Mesendoderm (in vitro differentiated cells): Measurements from ENCODE around the gene MYO3A.
A peak's percentile ranks its signal among the peaks of the same experiment; 100 is the strongest.

Experiments used
- DNase-seq: peaks from one replicate; pipeline ENCODE4 v3.0.0; 2013
- H2AK5ac ChIP-seq: 2 replicates; pipeline ENCODE4 v1.6.1; 2013; ENCODE audit warnings: low read length, inconsistent platforms
- H2BK120ac ChIP-seq: 2 replicates; pipeline ENCODE4 v1.6.1; 2013; ENCODE audit warnings: low read depth, mild to moderate bottlenecking, low read length, moderate library complexity, mixed read lengths
- H2BK15ac ChIP-seq: replicated peaks from 2 replicates; pipeline ENCODE4 v1.6.1; 2013; ENCODE audit warnings: low read depth, mild to moderate bottlenecking, moderate library complexity
- H2BK5ac ChIP-seq: 2 replicates; pipeline ENCODE4 v1.6.1; 2013; ENCODE audit warnings: low read length, inconsistent platforms
- H3K18ac ChIP-seq: 2 replicates; pipeline ENCODE4 v1.6.1; 2013; ENCODE audit warnings: mild to moderate bottlenecking, low read length, mixed read lengths
- H3K23ac ChIP-seq: one replicate; pipeline ENCODE4 v1.6.1; 2013; ENCODE audit warnings: low read length
- H3K27ac ChIP-seq: 2 replicates; pipeline ENCODE4 v1.5.1; 2013; ENCODE audit warnings: low read depth, mild to moderate bottlenecking, inconsistent platforms, low read length, moderate library complexity
- H3K27me3 ChIP-seq: 2 replicates; pipeline ENCODE4 v1.6.1; 2013; ENCODE audit warnings: low read length, control low read depth, mild to moderate bottlenecking, inconsistent platforms; ENCODE audit not compliant: insufficient read depth, poor library complexity
- H3K36me3 ChIP-seq: 2 replicates; pipeline ENCODE4 v1.6.1; 2013; ENCODE audit warnings: low read length, inconsistent platforms; ENCODE audit not compliant: control insufficient read depth, insufficient read depth
- H3K4ac ChIP-seq: one replicate; pipeline ENCODE4 v1.6.1; 2013; ENCODE audit warnings: low read depth, mild to moderate bottlenecking, low read length, moderate library complexity
- H3K4me1 ChIP-seq: 2 replicates; pipeline ENCODE4 v1.6.1; 2013; ENCODE audit warnings: low read depth, low read length, inconsistent platforms; ENCODE audit not compliant: control insufficient read depth
- H3K4me2 ChIP-seq: 2 replicates; pipeline ENCODE4 v1.6.1; 2013; ENCODE audit warnings: low read length
- H3K4me3 ChIP-seq: 2 replicates; pipeline ENCODE4 v1.5.1; 2013; ENCODE audit warnings: mild to moderate bottlenecking, low read length
- H3K56ac ChIP-seq: one replicate; pipeline ENCODE4 v1.6.1; 2013; ENCODE audit warnings: low read length
- H3K79me1 ChIP-seq: 2 replicates; pipeline ENCODE4 v1.6.1; 2013; ENCODE audit warnings: low read length, inconsistent platforms
- H3K79me2 ChIP-seq: 2 replicates; pipeline ENCODE4 v1.6.1; 2013; ENCODE audit warnings: mild to moderate bottlenecking, low read length; ENCODE audit not compliant: control insufficient read depth, insufficient read depth
- H3K9ac ChIP-seq: 2 replicates; pipeline ENCODE4 v1.6.1; 2013; ENCODE audit warnings: low read length, inconsistent platforms
- H4K5ac ChIP-seq: one replicate; pipeline ENCODE4 v1.6.1; 2013; ENCODE audit warnings: low read length
- H4K8ac ChIP-seq: one replicate; pipeline ENCODE4 v1.6.1; 2013; ENCODE audit warnings: low read depth, mild to moderate bottlenecking, control low read depth, low read length, moderate library complexity
- WGBS: extraction: QIAGEN DNeasy Blood & Tissue Kit; methylation state at CpG from one replicate; pipeline ENCODE4 v1.1.7; 2013; ENCODE audit warnings: low lambda C conversion rate, missing lambda C conversion rate; ENCODE audit not compliant: insufficient coverage; ENCODE audit errors: extremely low coverage; 5-methylcytosine and 5-hydroxymethylcytosine counted together

The MYO3A gene

DNA sequence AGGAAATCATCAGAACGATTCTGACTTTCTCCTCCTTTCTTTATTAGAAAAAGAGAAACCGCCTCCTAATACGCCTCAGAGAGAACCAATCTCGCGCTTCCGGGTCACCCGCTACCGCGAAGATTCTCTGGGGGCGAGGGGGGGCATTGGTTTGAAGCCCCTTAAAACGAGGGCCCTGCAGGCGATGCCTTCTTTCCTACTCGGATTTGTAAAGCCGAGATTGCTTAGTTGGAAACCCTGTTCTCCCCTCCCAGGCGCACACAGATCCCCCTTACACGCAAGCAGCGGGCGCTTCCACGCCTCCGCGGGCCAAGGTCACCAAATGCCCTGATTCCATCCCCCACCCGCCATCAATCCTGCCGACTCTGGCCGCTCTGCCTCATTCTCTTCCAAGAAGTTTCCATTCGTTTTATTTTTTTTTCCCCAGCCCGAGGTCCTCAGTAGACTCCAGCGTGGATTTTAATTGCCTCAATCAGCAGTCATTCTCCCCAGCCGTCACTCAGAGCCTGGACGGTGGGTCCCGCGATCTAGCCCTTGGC is 281.4 kb downstream of the MYO3A start:
- Histone ChIP-seq H3K4me3 (no peak overlapping the region), H4K8ac (no peak overlapping the region), H2BK15ac (no peak overlapping the region), H3K23ac (peak overlapping the region; percentile 52), H3K4ac (no peak overlapping the region), H2AK5ac (no peak overlapping the region), H4K5ac (no peak overlapping the region), H3K4me1 (peaks cover 2% of the 10 kb centered on the region), H3K9ac (no peak overlapping the region), H3K79me1 (no peaks in the 10 kb centered on the region), H3K79me2 (no peaks in the 10 kb centered on the region), H3K18ac (no peak overlapping the region), H3K56ac (no peak overlapping the region), H3K4me2 (peak overlapping the region; percentile 78), H2BK5ac (no peak overlapping the region), H3K36me3 (no peaks in the 10 kb centered on the region), H3K27me3 (peaks cover 87% of the 10 kb centered on the region), H3K27ac (no peak overlapping the region), H2BK120ac (no peak overlapping the region)
- no CpG with 5 or more reads among the region's 31 CpGs for WGBS
- no peak for DNase-seq

DNA sequence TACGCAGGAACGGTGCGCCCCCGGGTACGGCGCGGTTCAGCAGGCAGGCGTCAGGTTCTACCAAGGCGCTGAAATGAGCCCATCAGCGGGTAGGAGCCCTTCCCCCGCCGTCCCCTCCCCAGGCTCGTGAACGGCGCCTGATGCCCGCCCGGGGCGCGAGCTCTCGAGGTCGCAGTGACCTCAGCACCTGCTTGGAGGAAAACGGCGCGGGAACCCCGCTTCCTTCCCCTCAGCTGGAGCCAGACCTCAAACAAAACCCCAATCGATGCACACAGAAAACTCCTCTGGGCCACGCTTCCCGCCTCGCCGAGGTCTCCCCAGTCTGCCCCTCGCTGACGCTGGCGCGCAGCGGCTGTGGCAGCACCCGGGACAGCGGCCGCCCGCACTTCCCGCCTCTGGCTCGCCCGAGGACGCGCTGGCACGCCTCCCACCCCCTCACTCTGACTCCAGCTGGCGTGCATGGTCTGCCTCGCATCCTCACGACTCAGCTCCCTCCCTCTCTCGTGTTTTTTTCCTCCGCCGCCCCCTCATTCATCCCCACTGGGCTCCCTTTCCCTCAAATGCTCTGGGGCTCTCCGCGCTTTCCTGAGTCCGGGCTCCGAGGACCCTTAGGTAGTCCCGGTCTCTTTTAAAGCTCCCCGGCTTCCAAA is 282.0 kb downstream of the MYO3A start:
- H3K79me1 ChIP-seq = no peaks in the 10 kb centered on the region
- H2AK5ac ChIP-seq = no peak overlapping the region
- no peak overlapping the region for H3K27ac ChIP-seq
- H3K9ac ChIP-seq = no peak overlapping the region
- no peak overlapping the region for H3K56ac ChIP-seq
- H4K8ac ChIP-seq = no peak overlapping the region
- H2BK120ac ChIP-seq = no peak overlapping the region
- H3K4me3 ChIP-seq = no peak overlapping the region
- H4K5ac ChIP-seq = no peak overlapping the region
- peaks cover 2% of the 10 kb centered on the region for H3K4me1 ChIP-seq
- H2BK5ac ChIP-seq = no peak overlapping the region
- no peak overlapping the region for H3K4ac ChIP-seq
- no peaks in the 10 kb centered on the region for H3K36me3 ChIP-seq
- no peaks in the 10 kb centered on the region for H3K79me2 ChIP-seq
- no peak overlapping the region for H3K23ac ChIP-seq
- no peak overlapping the region for H3K18ac ChIP-seq
- no CpG with 5 or more reads among the region's 57 CpGs for WGBS
- DNase-seq = peak; percentile 79
- peaks cover 83% of the 10 kb centered on the region for H3K27me3 ChIP-seq
- H2BK15ac ChIP-seq = no peak overlapping the region
- peak overlapping the region; percentile 78 for H3K4me2 ChIP-seq

DNA sequence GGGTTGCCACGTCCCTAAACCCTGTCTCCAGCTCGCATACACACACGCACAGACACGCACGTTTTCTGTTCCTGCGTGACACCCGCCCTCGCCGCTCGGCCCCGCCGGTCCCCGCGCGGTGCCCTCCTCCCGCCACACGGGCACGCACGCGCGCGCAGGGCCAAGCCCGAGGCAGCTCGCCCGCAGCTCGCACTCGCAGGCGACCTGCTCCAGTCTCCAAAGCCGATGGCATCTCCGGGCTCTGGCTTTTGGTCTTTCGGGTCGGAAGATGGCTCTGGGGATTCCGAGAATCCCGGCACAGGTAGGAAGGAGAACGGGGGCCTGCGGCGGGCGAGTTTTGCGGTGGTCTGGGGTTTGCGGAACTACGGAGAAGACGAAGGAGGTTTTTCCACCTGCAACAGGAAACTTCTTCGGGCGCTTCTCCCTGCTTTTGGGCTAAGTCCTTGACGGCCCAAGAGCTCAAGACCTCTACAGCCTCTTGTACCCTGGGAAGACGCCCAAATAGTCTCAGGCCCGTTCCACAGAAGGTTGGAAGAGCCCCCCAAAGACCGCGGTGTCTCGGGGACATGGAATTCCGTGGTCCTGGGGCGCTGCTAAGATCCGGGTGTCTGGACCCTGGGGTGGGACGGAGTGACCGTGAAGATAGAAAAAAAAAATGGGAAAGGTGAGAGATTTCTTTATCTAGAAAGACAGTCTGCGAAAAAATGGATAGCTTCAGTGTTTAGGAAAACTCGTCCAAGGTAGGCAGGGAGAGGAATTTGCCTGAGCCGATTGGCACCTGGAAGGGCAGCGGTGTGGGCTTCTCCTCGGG is 282.8 kb downstream of the MYO3A start, which contains the start of gene GAD2:
Gene GAD2, plus strand, starts transcription at position 190 of the 811 bp plus-strand sequence. Its CDS starts 36 bp downstream, at position 226.
- Histone ChIP-seq H3K79me2 (no peaks in the 10 kb centered on the region), H3K4me2 (peak within 1 kb of the TSS; percentile 78), H2BK120ac (no peak within 1 kb of the TSS), H4K8ac (no peak within 1 kb of the TSS), H3K4me1 (peaks cover 2% of the 10 kb centered on the region), H3K23ac (peak within 1 kb of the TSS; percentile 52), H3K4me3 (no peak within 1 kb of the TSS), H3K56ac (no peak within 1 kb of the TSS), H3K27me3 (peaks cover 77% of the 10 kb centered on the region), H3K9ac (no peak within 1 kb of the TSS), H2BK5ac (no peak within 1 kb of the TSS), H3K4ac (no peak within 1 kb of the TSS), H2AK5ac (no peak within 1 kb of the TSS), H3K18ac (no peak within 1 kb of the TSS), H3K27ac (no peak within 1 kb of the TSS), H3K36me3 (no peaks in the 10 kb centered on the region), H4K5ac (no peak within 1 kb of the TSS), H3K79me1 (no peaks in the 10 kb centered on the region), H2BK15ac (no peak within 1 kb of the TSS)
- no CpG with 5 or more reads among the region's 60 CpGs for WGBS
- peak; percentile 27 for DNase-seq

DNA sequence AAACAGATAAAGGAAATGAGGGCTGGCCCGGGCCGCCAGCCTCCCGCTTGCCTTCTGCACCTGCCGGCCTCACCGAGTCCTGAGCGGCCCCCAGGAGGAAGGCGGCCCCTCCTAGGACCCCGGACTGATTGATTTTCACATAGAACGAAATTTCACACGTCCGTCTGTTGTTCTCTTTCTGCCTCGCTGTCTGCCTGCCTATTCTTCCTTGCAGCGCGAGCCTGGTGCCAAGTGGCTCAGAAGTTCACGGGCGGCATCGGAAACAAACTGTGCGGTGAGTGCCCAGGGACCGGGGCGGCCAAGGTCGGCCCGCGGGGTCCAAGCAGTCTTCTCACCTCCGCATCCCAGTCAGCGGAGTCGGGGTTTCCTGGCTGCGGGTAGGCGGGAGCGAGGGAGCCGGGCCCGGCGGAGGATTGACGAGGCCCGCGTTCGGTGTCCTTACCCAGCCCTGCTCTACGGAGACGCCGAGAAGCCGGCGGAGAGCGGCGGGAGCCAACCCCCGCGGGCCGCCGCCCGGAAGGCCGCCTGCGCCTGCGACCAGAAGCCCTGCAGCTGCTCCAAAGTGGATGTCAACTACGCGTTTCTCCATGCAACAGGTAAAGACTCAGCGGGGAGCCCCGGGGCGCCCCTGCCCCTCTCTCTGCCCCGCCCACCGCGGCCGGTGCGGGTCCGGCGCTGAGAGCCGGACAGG is 283.5 kb downstream of the MYO3A start:
- peak; percentile 22 for DNase-seq
- Histone ChIP-seq H2BK5ac (no peak overlapping the region), H2BK120ac (no peak overlapping the region), H3K56ac (no peak overlapping the region), H4K5ac (no peak overlapping the region), H3K4ac (no peak overlapping the region), H2BK15ac (no peak overlapping the region), H3K27ac (no peak overlapping the region), H3K79me2 (no peaks in the 10 kb centered on the region), H3K4me3 (no peak overlapping the region), H3K18ac (no peak overlapping the region), H3K79me1 (no peaks in the 10 kb centered on the region), H4K8ac (no peak overlapping the region), H3K27me3 (peaks cover 70% of the 10 kb centered on the region), H3K36me3 (no peaks in the 10 kb centered on the region), H3K9ac (no peak overlapping the region), H2AK5ac (no peak overlapping the region), H3K23ac (no peak overlapping the region), H3K4me2 (peak overlapping the region; percentile 9), H3K4me1 (peaks cover 2% of the 10 kb centered on the region)
- WGBS = no CpG with 5 or more reads among the region's 64 CpGs

DNA sequence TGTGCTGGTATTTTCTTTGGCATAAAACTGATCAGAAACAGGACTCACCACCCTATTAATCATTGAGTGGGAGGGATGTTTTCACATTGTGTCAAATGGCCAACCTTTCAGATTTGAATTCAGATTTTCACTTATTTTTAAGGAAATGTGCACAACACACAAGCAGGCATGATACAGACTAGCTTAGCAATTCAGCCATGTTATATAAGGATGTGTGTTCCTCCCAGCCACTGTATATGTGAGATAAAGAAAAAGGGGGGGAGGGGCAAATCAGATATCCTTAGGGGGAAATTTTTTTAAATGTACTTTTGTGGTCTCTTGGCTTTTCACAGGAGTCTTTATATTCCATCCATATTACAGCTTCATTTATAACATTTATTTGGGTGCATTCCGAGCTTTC is 285.6 kb downstream of the MYO3A start:
- Histone ChIP-seq H3K4me1 (peaks cover 2% of the 10 kb centered on the region), H3K4ac (no peak overlapping the region), H3K4me3 (no peak overlapping the region), H3K4me2 (no peak overlapping the region), H3K18ac (no peak overlapping the region), H3K79me2 (no peaks in the 10 kb centered on the region), H3K79me1 (no peaks in the 10 kb centered on the region), H2AK5ac (no peak overlapping the region), H3K27me3 (peaks cover 48% of the 10 kb centered on the region), H3K23ac (no peak overlapping the region), H3K9ac (no peak overlapping the region), H4K8ac (no peak overlapping the region), H2BK15ac (no peak overlapping the region), H3K36me3 (no peaks in the 10 kb centered on the region), H4K5ac (no peak overlapping the region), H2BK120ac (no peak overlapping the region), H2BK5ac (no peak overlapping the region), H3K27ac (no peak overlapping the region), H3K56ac (no peak overlapping the region)
- no CpG with 5 or more reads among the region's 1 CpG for WGBS
- no peak for DNase-seq
